PC-3 (cell line): ENCODE data around the gene SH3GL3. TPM values are rescaled to one million over a fixed set of nuclear protein-coding genes. Genes with fewer than 3 reads are reported as not detected.

ENCODE experiments used
- ATAC-seq: fragments of 200-7000 bp; cut with Tn5 transposase; 2 replicates; pipeline ENCODE4 v1.9.1; 2020; ENCODE audit warnings: mild to moderate bottlenecking, moderate library complexity
- BruUV-seq: library from RNA; stranded (reverse); fragments of 400-500 nt; replicated peaks from 2 replicates; lab custom pipeline; 2021; lab: Mats Ljungman, UMichigan
- CTCF ChIA-PET: fragments of 300-600 bp; sonication (Branson Sonifier 250); formaldehyde crosslinking; loops from one replicate; lab custom pipeline; 2022; ENCODE audit warnings: antibody characterized with exemption; lab: Charles Lee
- POLR2A ChIA-PET: fragments of 300-600 bp; sonication (Branson Sonifier 250); formaldehyde crosslinking; loops from one replicate; lab custom pipeline; 2022; ENCODE audit warnings: antibody characterized with exemption; ENCODE audit not compliant: unreplicated experiment; lab: Charles Lee
- DNase-seq: peaks from one replicate; pipeline ENCODE4 v3.0.0-alpha.2; 2015
- H2AFZ ChIP-seq: fragments of 300-600 bp; sonication (generic); 2 replicates; pipeline ENCODE4 v1.6.0; 2016; ENCODE audit warnings: antibody characterized with exemption, low read length
- H3F3A ChIP-seq: fragments of 300-600 bp; sonication (generic); one replicate; pipeline ENCODE4 v1.6.0; 2017; ENCODE audit warnings: antibody characterized with exemption, low read length, control low read depth, mild to moderate bottlenecking; ENCODE audit not compliant: unreplicated experiment
- H3K27ac ChIP-seq: fragments of 300-600 bp; sonication (generic); 2 replicates; pipeline ENCODE4 v1.5.1; 2016; ENCODE audit warnings: mild to moderate bottlenecking, low read length
- H3K27me3 ChIP-seq: fragments of 300-600 bp; sonication (generic); 2 replicates; pipeline ENCODE4 v1.6.1; 2016; ENCODE audit warnings: low read length, mixed read lengths
- H3K36me3 ChIP-seq: fragments of 300-600 bp; sonication (generic); 2 replicates; pipeline ENCODE4 v1.6.1; 2016; ENCODE audit warnings: low read depth, mixed run types, low read length, mixed read lengths
- H3K4me1 ChIP-seq: fragments of 300-600 bp; sonication (generic); 2 replicates; pipeline ENCODE4 v1.5.1; 2016; ENCODE audit warnings: low read length; ENCODE audit not compliant: insufficient read depth
- H3K4me2 ChIP-seq: fragments of 300-600 bp; sonication (generic); 2 replicates; pipeline ENCODE4 v1.6.0; 2016; ENCODE audit warnings: low read length
- H3K4me3 ChIP-seq: fragments of 300-600 bp; sonication (generic); 2 replicates; pipeline ENCODE4 v1.5.1; 2016; ENCODE audit warnings: mild to moderate bottlenecking, low read length, mixed read lengths
- H3K79me2 ChIP-seq: fragments of 300-600 bp; sonication (generic); 2 replicates; pipeline ENCODE4 v1.6.1; 2017; ENCODE audit warnings: low read length, mixed read lengths
- H3K9ac ChIP-seq: fragments of 300-600 bp; sonication (generic); 2 replicates; pipeline ENCODE4 v1.6.0; 2016; ENCODE audit warnings: mild to moderate bottlenecking, low read length
- H3K9me2 ChIP-seq: fragments of 300-600 bp; sonication (generic); replicated peaks from 2 replicates; pipeline ENCODE4 v1.6.1; 2016; ENCODE audit warnings: mixed run types, low read length, mixed read lengths
- H3K9me3 ChIP-seq: fragments of 300-600 bp; sonication (generic); 2 replicates; pipeline ENCODE4 v1.6.1; 2016; ENCODE audit warnings: low read length, mixed read lengths
- H4K20me1 ChIP-seq: fragments of 300-600 bp; sonication (generic); 2 replicates; pipeline ENCODE4 v1.6.1; 2016; ENCODE audit warnings: low read length, mixed read lengths
- CTCF ChIP-seq: fragments of 300-600 bp; sonication (generic); conservative IDR thresholded peaks from 2 replicates; pipeline ENCODE4 v1.5.1; 2017; ENCODE audit warnings: antibody characterized with exemption, low read depth, mild to moderate bottlenecking, low read length
- EZH2 ChIP-seq: fragments of 300-600 bp; sonication (generic); IDR thresholded peaks from one replicate; pipeline ENCODE4 v1.6.1; 2017; ENCODE audit warnings: antibody characterized with exemption, mild to moderate bottlenecking, low read length; ENCODE audit not compliant: unreplicated experiment
- EZH2phosphoT487 ChIP-seq: fragments of 300-600 bp; sonication (generic); IDR thresholded peaks from 2 replicates; pipeline ENCODE4 v1.6.1; 2018; ENCODE audit warnings: mild to moderate bottlenecking, antibody characterized with exemption, low read length, borderline replicate concordance
- intact Hi-C: fragments of 100-400 bp; cut with micrococcal nuclease; formaldehyde crosslinking; loops from 2 replicates; pipeline ENCODE4 v1.9.0; 2023
- total RNA-seq: library from RNA; depleted of rRNA; stranded (reverse); fragments of >200 nt; gene quantifications from 2 replicates; pipeline ENCODE4 v1.2.3, GENCODE V29; 2014

SH3GL3 gene
- total RNA-seq, 1 experiment from 2014 or later, result 3.6 TPM

- no peak overlapping the region for H3K9ac ChIP-seq
- ATAC-seq, result no peak
- TF ChIP-seq EZH2phosphoT487 (no peak), EZH2 (no peak), CTCF (no peak)
- no peak overlapping the region for H3K4me3 ChIP-seq
- no peaks in the 10 kb centered on the region for H3K27me3 ChIP-seq
- DNase-seq, result no peak
- ChIA-PET POLR2A (no interaction called here), CTCF (no interaction called here)
- no peaks in the 10 kb centered on the region for H4K20me1 ChIP-seq
- BruUV-seq, result no TSS peak
- no peak overlapping the region for H3K27ac ChIP-seq
- no peaks in the 10 kb centered on the region for H3K36me3 ChIP-seq
- H3K4me1 ChIP-seq, result 0 out of 2 replicates have a peak, but pooled peaks cover 7% of the 10 kb centered on the region
- H3F3A ChIP-seq, result no peaks in the 10 kb centered on the region
- H3K79me2 ChIP-seq, result no peaks in the 10 kb centered on the region
- intact Hi-C loops, result no loop called here
- H2AFZ ChIP-seq, result no peak overlapping the region
- no peak overlapping the region for H3K4me2 ChIP-seq
- no peaks in the 10 kb centered on the region for H3K9me3 ChIP-seq
- H3K9me2 ChIP-seq, result no peaks in the 10 kb centered on the region
Observed at GRCh38 chr15:83476708-83477107, 29.6 kb downstream of the SH3GL3 start.

- H3K36me3 ChIP-seq, result no peaks in the 10 kb centered on the region
- no peaks in the 10 kb centered on the region for H4K20me1 ChIP-seq
- H3K4me1 ChIP-seq, result 0 out of 2 replicates have a peak, but pooled peaks cover 7% of the 10 kb centered on the region
- H3K9me3 ChIP-seq, result no peaks in the 10 kb centered on the region
- no peak overlapping the region for H2AFZ ChIP-seq
- CTCF ChIA-PET, result no interaction called here
- DNase-seq (no peak), ATAC-seq (no peak)
- no peak overlapping the region for H3K4me2 ChIP-seq
- H3K79me2 ChIP-seq, result no peaks in the 10 kb centered on the region
- intact Hi-C loops, result no loop called here
- TF ChIP-seq EZH2, result no peak
- no peak for TF ChIP-seq CTCF
- TF ChIP-seq EZH2phosphoT487, result no peak
- H3F3A ChIP-seq, result no peaks in the 10 kb centered on the region
- no TSS peak for BruUV-seq
- no peak overlapping the region for H3K27ac ChIP-seq
- POLR2A ChIA-PET, result no interaction called here
- H3K9me2 ChIP-seq, result no peaks in the 10 kb centered on the region
- H3K4me3 ChIP-seq, result no peak overlapping the region
- no peaks in the 10 kb centered on the region for H3K27me3 ChIP-seq
- H3K9ac ChIP-seq, result no peak overlapping the region
Observed at GRCh38 chr15:83477172-83477807, 30.1 kb downstream of the SH3GL3 start.

- POLR2A ChIA-PET, result no interaction called here
Observed at GRCh38 chr15:83477808-83478537, 30.8 kb downstream of the SH3GL3 start.

More at GRCh38 chr15:83477808-83478537, 30.8 kb downstream of the SH3GL3 start:
- CTCF ChIA-PET, result no interaction called here
- Histone ChIP-seq H2AFZ (no peak overlapping the region; the same call in 1 of the 2 replicates), H3K4me2 (no peak overlapping the region), H3K9ac (no peak overlapping the region), H3K4me3 (no peak overlapping the region), H3K4me1 (0 out of 2 replicates have a peak, but pooled peaks cover 7% of the 10 kb centered on the region), H3K9me2 (no peaks in the 10 kb centered on the region), H3K27ac (no peak overlapping the region), H3K79me2 (no peaks in the 10 kb centered on the region), H3K27me3 (no peaks in the 10 kb centered on the region), H3K36me3 (no peaks in the 10 kb centered on the region), H3F3A (no peaks in the 10 kb centered on the region), H3K9me3 (no peaks in the 10 kb centered on the region), H4K20me1 (no peaks in the 10 kb centered on the region)
- TF ChIP-seq EZH2, result no peak
- TF ChIP-seq EZH2phosphoT487, result no peak
- no peak for TF ChIP-seq CTCF
- ATAC-seq (no peak), DNase-seq (no peak)
- no TSS peak for BruUV-seq
- intact Hi-C loops, result no loop called here
